Measurements from ENCODE around the gene SH3BP2. TPM values are rescaled to one million over a fixed set of nuclear protein-coding genes. Genes with fewer than 3 reads are reported as not detected.

SH3BP2 gene
- total RNA-seq, 1 experiment from 2014 or later = 52.8 TPM

GRCh38 chr4:2886161-2886560 lies 93.3 kb downstream of the SH3BP2 start:
- no peaks in the 10 kb centered on the region for H3K27me3 ChIP-seq (ENCODE audit: insufficient read depth, low read length)
- H3K9me2 ChIP-seq (ENCODE audit: insufficient read depth) = no peaks in the 10 kb centered on the region
- 0 out of 2 replicates have a peak, but pooled peaks cover 3% of the 10 kb centered on the region for H4K20me1 ChIP-seq (ENCODE audit: insufficient read depth)
- no peak overlapping the region for H2AFZ ChIP-seq (ENCODE audit: low read depth, low read length, poor library complexity, severe bottlenecking)
- no peak overlapping the region for H3K4me3 ChIP-seq (replicated peaks in 1 of 2; ENCODE audit: low read depth in 1 of 2, low read length in 2 of 2)
- POLR2A ChIA-PET = no interaction called here
- peaks cover 8 to 17% of the 10 kb centered on the region in 2 experiments; a peak in 3 of 4 replicates for H3K36me3 ChIP-seq (ENCODE audit: control insufficient read depth in 1 of 2, insufficient read depth in 2 of 2, low read length in 2 of 2)
- DNase-seq (ENCODE audit: low read depth, low spot score) = no peak
- H3K4me2 ChIP-seq (ENCODE audit: low read length) = no peak overlapping the region
- H3K4me1 ChIP-seq (ENCODE audit: control insufficient read depth in 1 of 2, insufficient read depth in 2 of 2, low read length in 2 of 2) = no peaks in the 10 kb centered on the region
- no peak for ATAC-seq
- TF ChIP-seq SP1 (IDR thresholded peaks at IDR 0.05; ENCODE audit: low read depth) = no peak
- TF ChIP-seq CBX3 (IDR thresholded peaks at IDR 0.05; ENCODE audit: low read depth) = no peak
- TF ChIP-seq ELF1 (IDR thresholded peaks at IDR 0.05; ENCODE audit: borderline replicate concordance, low read depth) = no peak
- TF ChIP-seq YY1 (IDR thresholded peaks at IDR 0.05; ENCODE audit: extremely low read depth, insufficient replicate concordance, low read depth, low read length) = no peak
- no peak for TF ChIP-seq CEBPB (IDR thresholded peaks at IDR 0.05; ENCODE audit: low read depth)
- RAD21 ChIA-PET (ENCODE audit: low non-redundant PET in 1 of 2, low total read pairs in 2 of 2, uncharacterized antibody in 2 of 2, unreplicated experiment in 2 of 2) = no interaction called here
- CTCF ChIA-PET = no interaction called here
- H3K9me3 ChIP-seq (ENCODE audit: control insufficient read depth in 1 of 2, insufficient read depth in 1 of 2, low read depth in 1 of 2, low read length in 2 of 2) = no peaks in the 10 kb centered on the region
- intact Hi-C loops (cut with micrococcal nuclease) = no loop called here
- BruUV-seq (replicated peaks) = no TSS peak
- H3K9ac ChIP-seq (ENCODE audit: low read length) = no peak overlapping the region
- H3K27ac ChIP-seq (ENCODE audit: low read depth, low read length) = no peak overlapping the region
- 0 out of 2 replicates have a peak, but pooled peaks cover 4% of the 10 kb centered on the region for H3K79me2 ChIP-seq (ENCODE audit: insufficient read depth, low read length)

- DNase-seq (ENCODE audit: low read depth, low spot score) (no peak), ATAC-seq (no peak)
- RAD21 ChIA-PET (ENCODE audit: low non-redundant PET in 1 of 2, low total read pairs in 2 of 2, uncharacterized antibody in 2 of 2, unreplicated experiment in 2 of 2) = no interaction called here
- Histone ChIP-seq H3K79me2 (ENCODE audit: insufficient read depth, low read length) (0 out of 2 replicates have a peak, but pooled peaks cover under 1% of the 10 kb centered on the region), H2AFZ (ENCODE audit: low read depth, low read length, poor library complexity, severe bottlenecking) (no peak overlapping the region), H3K36me3 (ENCODE audit: control insufficient read depth in 1 of 2, insufficient read depth in 2 of 2, low read length in 2 of 2) (peaks cover 8 to 17% of the 10 kb centered on the region in 2 experiments; a peak in 3 of 4 replicates), H3K27me3 (ENCODE audit: insufficient read depth, low read length) (no peaks in the 10 kb centered on the region), H3K9me2 (ENCODE audit: insufficient read depth) (no peaks in the 10 kb centered on the region), H3K4me2 (ENCODE audit: low read length) (no peak overlapping the region), H3K9me3 (ENCODE audit: control insufficient read depth in 1 of 2, insufficient read depth in 1 of 2, low read depth in 1 of 2, low read length in 2 of 2) (no peaks in the 10 kb centered on the region), H3K4me3 (replicated peaks in 1 of 2; ENCODE audit: low read depth in 1 of 2, low read length in 2 of 2) (no peak overlapping the region), H3K9ac (ENCODE audit: low read length) (no peak overlapping the region), H3K4me1 (ENCODE audit: control insufficient read depth in 1 of 2, insufficient read depth in 2 of 2, low read length in 2 of 2) (no peaks in the 10 kb centered on the region), H4K20me1 (ENCODE audit: insufficient read depth) (0 out of 2 replicates have a peak, but pooled peaks cover 3% of the 10 kb centered on the region), H3K27ac (ENCODE audit: low read depth, low read length) (no peak overlapping the region)
- POLR2A ChIA-PET = no interaction called here
- intact Hi-C loops (cut with micrococcal nuclease) = no loop called here
- CTCF ChIA-PET = no interaction called here
- no peak for TF ChIP-seq JUND (IDR thresholded peaks at IDR 0.05)
- no peak for TF ChIP-seq REST (IDR thresholded peaks at IDR 0.05; ENCODE audit: low read depth)
- no peak for TF ChIP-seq EZH2phosphoT487 (IDR thresholded peaks at IDR 0.05; ENCODE audit: borderline replicate concordance)
- TF ChIP-seq ZFX (IDR thresholded peaks at IDR 0.05) = no peak
- TF ChIP-seq CTCF (IDR thresholded peaks at IDR 0.05 in 2 of 3, conservative IDR thresholded peaks at IDR 0.05 in 1 of 3; ENCODE audit: borderline replicate concordance in 1 of 3, insufficient read depth in 1 of 3, low read depth in 2 of 3, low read length in 2 of 3) = no peak
- TF ChIP-seq FOSL1 (IDR thresholded peaks at IDR 0.05; ENCODE audit: low read depth) = no peak
- no peak for TF ChIP-seq SP1 (IDR thresholded peaks at IDR 0.05; ENCODE audit: low read depth)
- no peak for TF ChIP-seq SRF (IDR thresholded peaks at IDR 0.05; ENCODE audit: low read depth)
- TF ChIP-seq POLR2AphosphoS5 (IDR thresholded peaks at IDR 0.05; ENCODE audit: low read depth, low read length) = no peak
- no TSS peak for BruUV-seq (replicated peaks)
Observed at GRCh38 chr4:2886622-2887021, 93.7 kb downstream of the SH3BP2 start.
